Body of pancreas (tissue), 4 donors: ENCODE data around the gene BCOR.
A peak's percentile ranks its signal among the peaks of the same experiment; 100 is the strongest.

ENCODE experiments used
- POLR2A ChIP-seq, 3 donors: fragments of 450-650 bp; IDR thresholded peaks; one replicate each; pipeline ENCODE4 v1.6.1; 2016; ENCODE audit warnings: antibody characterized with exemption in 3 of 3, mild to moderate bottlenecking in 2 of 3
- TF ChIP-seq, protein P1 (sequence below), 7 experiments: fragments of 450-650 bp in 4 of 7; fragments of 200-600 bp in 3 of 7; sonication (generic) in 3 of 7; IDR thresholded peaks; one replicate each; pipeline ENCODE4 v1.5.1; 2016 to 2019; ENCODE audit warnings: antibody characterized with exemption in 7 of 7

DNA sequence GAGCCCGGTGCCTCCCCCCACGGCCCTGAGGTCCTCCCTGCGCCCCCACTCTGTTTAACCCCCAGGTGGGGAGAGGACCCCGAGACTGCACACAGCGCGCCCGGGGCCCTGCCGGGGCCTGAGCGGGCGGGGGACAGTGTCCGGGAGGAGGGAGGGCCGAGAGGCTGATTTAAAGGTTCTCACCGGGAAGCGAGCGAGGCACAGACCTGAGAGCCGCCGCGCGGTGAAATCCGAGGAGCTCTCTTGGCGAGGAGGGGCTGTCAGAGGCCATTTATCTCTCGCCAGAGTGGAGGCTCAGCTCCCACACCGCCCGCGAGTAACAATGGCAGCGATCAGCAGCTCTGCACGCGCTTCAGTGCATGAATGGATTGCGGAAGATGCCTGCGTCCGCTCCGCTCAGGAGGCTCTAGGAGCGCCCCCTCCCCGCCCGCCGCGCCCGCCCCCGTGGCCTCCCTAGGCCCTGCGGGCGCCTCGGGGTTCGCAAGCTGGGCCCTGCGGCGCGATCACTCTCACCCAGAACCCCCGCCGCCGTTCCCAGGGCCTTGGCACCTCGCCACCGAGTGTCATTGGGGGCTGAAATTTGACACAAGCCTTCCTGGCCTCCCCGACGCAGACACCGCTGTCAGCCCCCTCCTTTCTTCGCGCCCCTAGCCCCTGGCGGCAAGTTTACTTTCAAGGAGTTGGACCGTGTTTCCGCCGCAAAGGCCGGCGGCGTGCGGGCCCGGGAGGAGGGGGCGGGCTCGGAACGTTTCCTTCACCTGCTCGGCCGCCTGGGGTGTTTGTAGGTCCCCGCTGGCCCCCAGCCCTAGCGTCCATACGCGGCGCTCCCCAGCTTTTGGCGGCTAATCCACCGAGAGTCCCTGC lies 48.7 kb upstream of the BCOR start:
- TF ChIP-seq, protein P1, sequence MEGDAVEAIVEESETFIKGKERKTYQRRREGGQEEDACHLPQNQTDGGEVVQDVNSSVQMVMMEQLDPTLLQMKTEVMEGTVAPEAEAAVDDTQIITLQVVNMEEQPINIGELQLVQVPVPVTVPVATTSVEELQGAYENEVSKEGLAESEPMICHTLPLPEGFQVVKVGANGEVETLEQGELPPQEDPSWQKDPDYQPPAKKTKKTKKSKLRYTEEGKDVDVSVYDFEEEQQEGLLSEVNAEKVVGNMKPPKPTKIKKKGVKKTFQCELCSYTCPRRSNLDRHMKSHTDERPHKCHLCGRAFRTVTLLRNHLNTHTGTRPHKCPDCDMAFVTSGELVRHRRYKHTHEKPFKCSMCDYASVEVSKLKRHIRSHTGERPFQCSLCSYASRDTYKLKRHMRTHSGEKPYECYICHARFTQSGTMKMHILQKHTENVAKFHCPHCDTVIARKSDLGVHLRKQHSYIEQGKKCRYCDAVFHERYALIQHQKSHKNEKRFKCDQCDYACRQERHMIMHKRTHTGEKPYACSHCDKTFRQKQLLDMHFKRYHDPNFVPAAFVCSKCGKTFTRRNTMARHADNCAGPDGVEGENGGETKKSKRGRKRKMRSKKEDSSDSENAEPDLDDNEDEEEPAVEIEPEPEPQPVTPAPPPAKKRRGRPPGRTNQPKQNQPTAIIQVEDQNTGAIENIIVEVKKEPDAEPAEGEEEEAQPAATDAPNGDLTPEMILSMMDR (IDR thresholded peaks at IDR 0.05) = no peak
- TF ChIP-seq POLR2A (IDR thresholded peaks at IDR 0.05) = peak in 2 of 3 donors; percentile 19 to 25
